Prostate gland (tissue), 2 donors: ENCODE data around the gene FOXO1. TPM values are rescaled to one million over a fixed set of nuclear protein-coding genes. Genes with fewer than 3 reads are reported as not detected.

Source experiments
- DNase-seq: peaks from one replicate; pipeline ENCODE4 v3.0.0-alpha.2; 2019; ENCODE audit warnings: low spot score
- H3K27ac ChIP-seq, 2 donors: fragments of 200-600 bp; sonication (generic); 2 replicates each; pipeline ENCODE4 v1.5.1; 2017 to 2019
- H3K27me3 ChIP-seq: fragments of 200-600 bp; sonication (generic); replicated peaks from 2 replicates; pipeline ENCODE4 v1.5.1; 2019; ENCODE audit not compliant: insufficient read depth
- H3K36me3 ChIP-seq, 2 donors: fragments of 200-600 bp; sonication (generic); 1 replicate in 1 of 2; 2 replicates in 1 of 2; pipeline versions ENCODE4 v1.5.1 to v1.8.1; 2017 to 2019
- H3K4me1 ChIP-seq: fragments of 200-600 bp; sonication (generic); replicated peaks from 2 replicates; pipeline ENCODE4 v1.5.1; 2019
- H3K4me3 ChIP-seq, 2 donors: fragments of 200-600 bp; sonication (generic); 2 replicates each; pipeline ENCODE4 v1.5.1; 2017 to 2019
- H3K9me3 ChIP-seq: fragments of 200-600 bp; sonication (generic); 2 replicates; pipeline ENCODE4 v1.5.1; 2017
- POLR2A ChIP-seq: fragments of 450-650 bp; IDR thresholded peaks from one replicate; pipeline ENCODE4 v1.6.1; 2016; ENCODE audit warnings: antibody characterized with exemption, mild to moderate bottlenecking
- POLR2AphosphoS5 ChIP-seq: sonication (generic); formaldehyde crosslinking; IDR thresholded peaks from one replicate; pipeline ENCODE4 v1.6.1; 2017; ENCODE audit warnings: antibody characterized with exemption
- WGBS: methylation state at CpG from one replicate; pipeline ENCODE4 v1.1.5; 2018; 5-methylcytosine and 5-hydroxymethylcytosine counted together
- intact Hi-C: fragments of 100-400 bp; cut with DNase I; formaldehyde crosslinking; loops from one replicate; pipeline ENCODE4 v1.14.2; 2022
- total RNA-seq, 2 donors: library from RNA; depleted of rRNA; stranded (reverse); fragments of >200 nt; gene quantifications; one replicate each; pipeline ENCODE4 v1.1.0, GENCODE V29; 2016
- TF ChIP-seq, protein P1 (sequence below), 4 experiments: fragments of 200-600 bp in 2 of 4; fragments of 450-650 bp in 2 of 4; sonication (generic) in 2 of 4; IDR thresholded peaks; 1 replicate in 3 of 4; 2 replicates in 1 of 4; pipeline ENCODE4 v1.5.1; 2016 to 2019; ENCODE audit warnings: antibody characterized with exemption in 4 of 4, mild to moderate bottlenecking in 2 of 4, moderate library complexity in 2 of 4

FOXO1 gene
- total RNA-seq, 2 donors from 2014 or later, result 23.5 to 46.1 TPM

- Histone ChIP-seq H3K27me3 (no peaks in the 10 kb centered on the region), H3K4me3 (no peak overlapping the region), H3K27ac (peak overlapping the region in 1 of 2 donors; percentile 26), H3K36me3 (no peaks in the 10 kb centered on the region), H3K9me3 (no peaks in the 10 kb centered on the region), H3K4me1 (peaks cover 11% of the 10 kb centered on the region)
- DNase-seq, result no peak
- TF ChIP-seq POLR2A (no peak), POLR2AphosphoS5 (peak; percentile 26)
- TF ChIP-seq, protein P1, sequence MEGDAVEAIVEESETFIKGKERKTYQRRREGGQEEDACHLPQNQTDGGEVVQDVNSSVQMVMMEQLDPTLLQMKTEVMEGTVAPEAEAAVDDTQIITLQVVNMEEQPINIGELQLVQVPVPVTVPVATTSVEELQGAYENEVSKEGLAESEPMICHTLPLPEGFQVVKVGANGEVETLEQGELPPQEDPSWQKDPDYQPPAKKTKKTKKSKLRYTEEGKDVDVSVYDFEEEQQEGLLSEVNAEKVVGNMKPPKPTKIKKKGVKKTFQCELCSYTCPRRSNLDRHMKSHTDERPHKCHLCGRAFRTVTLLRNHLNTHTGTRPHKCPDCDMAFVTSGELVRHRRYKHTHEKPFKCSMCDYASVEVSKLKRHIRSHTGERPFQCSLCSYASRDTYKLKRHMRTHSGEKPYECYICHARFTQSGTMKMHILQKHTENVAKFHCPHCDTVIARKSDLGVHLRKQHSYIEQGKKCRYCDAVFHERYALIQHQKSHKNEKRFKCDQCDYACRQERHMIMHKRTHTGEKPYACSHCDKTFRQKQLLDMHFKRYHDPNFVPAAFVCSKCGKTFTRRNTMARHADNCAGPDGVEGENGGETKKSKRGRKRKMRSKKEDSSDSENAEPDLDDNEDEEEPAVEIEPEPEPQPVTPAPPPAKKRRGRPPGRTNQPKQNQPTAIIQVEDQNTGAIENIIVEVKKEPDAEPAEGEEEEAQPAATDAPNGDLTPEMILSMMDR (IDR thresholded peaks at IDR 0.05), result no peak
- intact Hi-C loops, result no loop called here
- 65% methylated on average over 9 of the region's 9 CpGs for WGBS
These were observed 56.3 kb downstream of the FOXO1 start for GRCh38 chr13:40609972-40610726.

- no peak for TF ChIP-seq POLR2A
- no peak for TF ChIP-seq POLR2AphosphoS5
- TF ChIP-seq, protein P1 (IDR thresholded peaks at IDR 0.05), result no peak
These were observed 58.1 kb downstream of the FOXO1 start for GRCh38 chr13:40608308-40608707.

GRCh38 chr13:40605573-40605972, 60.9 kb downstream of the FOXO1 start:
- Histone ChIP-seq H3K9me3 (no peaks in the 10 kb centered on the region), H3K36me3 (no peaks in the 10 kb centered on the region), H3K27ac (no peak overlapping the region), H3K4me3 (no peak overlapping the region), H3K4me1 (peaks cover 4% of the 10 kb centered on the region), H3K27me3 (no peaks in the 10 kb centered on the region)
- 97% methylated on average over 5 of the region's 5 CpGs for WGBS
- no peak for DNase-seq
- intact Hi-C loops, result no loop called here
- TF ChIP-seq POLR2A (no peak), POLR2AphosphoS5 (no peak)
- TF ChIP-seq, protein P1 (IDR thresholded peaks at IDR 0.05), result no peak

More at GRCh38 chr13:40608308-40608707, 58.1 kb downstream of the FOXO1 start:
- Histone ChIP-seq H3K9me3 (no peaks in the 10 kb centered on the region), H3K36me3 (no peaks in the 10 kb centered on the region), H3K27me3 (no peaks in the 10 kb centered on the region), H3K27ac (no peak overlapping the region), H3K4me1 (peaks cover 4% of the 10 kb centered on the region), H3K4me3 (no peak overlapping the region)
- WGBS, result 100% methylated on average over 1 of the region's 1 CpG
- intact Hi-C loops, result no loop called here
- no peak for DNase-seq

DNA sequence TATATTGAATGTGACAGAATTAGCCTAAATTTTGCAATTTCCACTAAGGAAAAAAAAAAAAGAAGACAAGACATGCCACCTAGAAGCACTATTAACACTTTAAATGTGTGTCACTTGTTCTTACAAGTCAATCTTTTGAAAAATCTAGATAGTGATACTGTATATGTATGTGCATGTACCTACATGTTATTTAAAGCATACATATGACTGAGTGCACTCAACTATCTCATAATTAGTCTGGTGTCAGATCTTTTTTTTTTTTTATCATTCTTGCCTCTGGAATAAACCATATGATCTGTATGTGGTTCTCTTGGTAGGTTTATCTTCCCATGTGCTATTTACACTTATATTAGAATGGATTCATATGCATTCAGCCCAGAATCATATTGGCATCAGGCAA, 62.3 kb downstream of the FOXO1 start:
- intact Hi-C loops, result no loop called here
- no peaks in the 10 kb centered on the region for H3K36me3 ChIP-seq
- no peak overlapping the region for H3K4me3 ChIP-seq
- no peak for DNase-seq
- no peak for TF ChIP-seq POLR2AphosphoS5
- TF ChIP-seq, protein P1 (IDR thresholded peaks at IDR 0.05), result no peak
- no peaks in the 10 kb centered on the region for H3K9me3 ChIP-seq
- no peaks in the 10 kb centered on the region for H3K4me1 ChIP-seq
- no peaks in the 10 kb centered on the region for H3K27me3 ChIP-seq
- no peak overlapping the region for H3K27ac ChIP-seq

- DNase-seq, result no peak
- Histone ChIP-seq H3K36me3 (no peaks in the 10 kb centered on the region), H3K9me3 (no peaks in the 10 kb centered on the region), H3K27me3 (no peaks in the 10 kb centered on the region), H3K4me1 (no peaks in the 10 kb centered on the region), H3K27ac (no peak overlapping the region), H3K4me3 (no peak overlapping the region)
- intact Hi-C loops, result no loop called here
- WGBS, result 93% methylated on average over 5 of the region's 5 CpGs
- TF ChIP-seq POLR2AphosphoS5 (no peak), POLR2A (no peak)
- TF ChIP-seq, protein P1 (IDR thresholded peaks at IDR 0.05), result no peak
These were observed 66.2 kb downstream of the FOXO1 start for GRCh38 chr13:40600149-40600751.
